SK-N-SH treated with all-trans-retinoic acid at 6 μM for 48 hours (cell line): Measurements from ENCODE around the gene RANBP1.

Source experiments
- ATAC-seq: fragments of 200-7000 bp; cut with Tn5 transposase; 3 replicates; pipeline ENCODE4 v1.9.1; 2020; ENCODE audit warnings: mild to moderate bottlenecking, moderate library complexity
- ARNTL ChIP-seq: fragments of 450-650 bp; formaldehyde crosslinking; IDR thresholded peaks from 2 replicates; pipeline ENCODE4 v1.5.0; 2020; ENCODE audit warnings: low read depth, mild to moderate bottlenecking, moderate library complexity, borderline replicate concordance
- BACH2 ChIP-seq: fragments of 250-450 bp; sonication (Bioruptor Pico); IDR thresholded peaks from 2 replicates; pipeline ENCODE4 v1.9.0; 2021; ENCODE audit warnings: mild to moderate bottlenecking, borderline replicate concordance
- CSDC2 ChIP-seq: fragments of 250-450 bp; sonication (Bioruptor Pico); IDR thresholded peaks from 2 replicates; pipeline ENCODE4 v1.5.0; 2020; ENCODE audit warnings: mild to moderate bottlenecking, moderate library complexity
- ESRRG ChIP-seq: fragments of 250-450 bp; sonication (Bioruptor Pico); IDR thresholded peaks from 2 replicates; pipeline ENCODE4 v1.6.1; 2021; ENCODE audit warnings: mild to moderate bottlenecking
- GLIS3 ChIP-seq: fragments of 250-450 bp; sonication (Bioruptor Pico); IDR thresholded peaks from 2 replicates; pipeline ENCODE4 v1.5.0; 2020; ENCODE audit warnings: mild to moderate bottlenecking, moderate library complexity
- OSR1 ChIP-seq: fragments of 250-450 bp; sonication (Bioruptor Pico); IDR thresholded peaks from 2 replicates; pipeline ENCODE4 v1.8.0; 2022; ENCODE audit warnings: moderate library complexity, mild to moderate bottlenecking, inconsistent platforms
- PPARA ChIP-seq: fragments of 250-450 bp; sonication (Bioruptor Pico); IDR thresholded peaks from 2 replicates; pipeline ENCODE4 v1.5.0; 2020; ENCODE audit warnings: mild to moderate bottlenecking, borderline replicate concordance
- RARB ChIP-seq: fragments of 250-450 bp; sonication (Bioruptor Pico); IDR thresholded peaks from 2 replicates; pipeline ENCODE4 v1.8.0; 2021; ENCODE audit warnings: mild to moderate bottlenecking, moderate library complexity
- TOX ChIP-seq: fragments of 250-450 bp; sonication (Bioruptor Pico); IDR thresholded peaks from 2 replicates; pipeline ENCODE4 v1.8.0; 2021; ENCODE audit warnings: mild to moderate bottlenecking, moderate library complexity, borderline replicate concordance
- ZC3H10 ChIP-seq: fragments of 250-450 bp; sonication (Bioruptor Pico); IDR thresholded peaks from 2 replicates; pipeline ENCODE4 v1.5.1; 2021; ENCODE audit warnings: mild to moderate bottlenecking, moderate library complexity
- ZFP30 ChIP-seq: fragments of 450-650 bp; formaldehyde crosslinking; IDR thresholded peaks from 2 replicates; pipeline ENCODE4 v1.5.0; 2022; ENCODE audit warnings: mild to moderate bottlenecking, moderate library complexity
- ZNF70 ChIP-seq: fragments of 450-650 bp; formaldehyde crosslinking; IDR thresholded peaks from 2 replicates; pipeline ENCODE4 v1.5.0; 2020; ENCODE audit warnings: mild to moderate bottlenecking, moderate library complexity
- ZNF8 ChIP-seq: fragments of 450-650 bp; formaldehyde crosslinking; IDR thresholded peaks from 2 replicates; pipeline ENCODE4 v1.5.0; 2020; ENCODE audit warnings: mild to moderate bottlenecking, moderate library complexity
- TF ChIP-seq, protein P1 (sequence below): fragments of 250-450 bp; sonication (Bioruptor Pico); IDR thresholded peaks from 2 replicates; pipeline ENCODE4 v1.5.0; 2020; ENCODE audit warnings: mild to moderate bottlenecking, moderate library complexity
- TF ChIP-seq, protein P2 (sequence below): fragments of 250-450 bp; sonication (Bioruptor Pico); IDR thresholded peaks from 2 replicates; pipeline ENCODE4 v1.8.0; 2020; ENCODE audit warnings: mild to moderate bottlenecking, moderate library complexity, borderline replicate concordance
- TF ChIP-seq, protein P3 (sequence below): fragments of 250-450 bp; sonication (Bioruptor Pico); IDR thresholded peaks from 2 replicates; pipeline ENCODE4 v1.5.1; 2020; ENCODE audit warnings: low read depth, mild to moderate bottlenecking, moderate library complexity

Gene RANBP1

DNA sequence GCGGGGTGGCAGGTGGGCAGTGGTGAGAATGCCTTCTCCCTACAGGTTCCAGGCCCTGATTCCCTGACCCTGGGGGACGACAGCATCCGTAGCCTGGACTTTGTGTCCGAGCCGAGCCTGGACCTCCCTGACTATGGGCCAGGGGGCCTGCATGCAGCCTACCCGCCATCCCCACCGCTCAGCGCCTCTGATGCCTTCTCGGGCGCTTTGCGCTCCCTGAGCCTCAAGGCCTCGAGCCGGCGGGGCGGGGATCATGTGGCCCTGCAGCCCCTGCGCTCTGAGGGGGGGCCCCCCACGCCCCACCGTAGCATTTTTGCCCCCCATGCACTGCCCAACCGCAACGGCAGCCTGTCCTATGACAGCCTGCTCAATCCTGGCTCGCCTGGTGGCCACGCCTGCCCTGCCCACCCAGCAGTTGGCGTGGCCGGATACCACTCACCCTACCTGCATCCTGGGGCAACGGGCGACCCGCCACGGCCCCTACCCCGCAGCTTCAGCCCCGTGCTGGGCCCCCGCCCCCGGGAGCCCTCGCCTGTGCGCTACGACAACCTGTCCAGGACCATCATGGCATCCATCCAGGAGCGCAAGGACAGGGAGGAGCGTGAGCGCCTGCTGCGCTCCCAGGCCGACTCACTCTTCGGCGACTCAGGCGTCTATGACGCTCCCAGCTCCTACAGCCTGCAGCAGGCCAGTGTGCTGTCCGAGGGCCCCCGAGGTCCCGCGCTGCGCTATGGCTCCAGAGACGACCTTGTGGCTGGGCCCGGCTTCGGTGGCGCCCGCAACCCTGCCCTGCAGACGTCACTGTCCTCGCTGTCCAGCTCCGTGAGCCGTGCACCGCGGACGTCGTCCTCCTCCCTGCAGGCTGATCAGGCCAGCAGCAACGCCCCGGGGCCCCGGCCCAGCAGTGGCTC, 27.1 kb downstream of the RANBP1 start:
- no peak for ATAC-seq
- no peak for TF ChIP-seq ARNTL (CRISPR knock-in tag)
- TF ChIP-seq GLIS3 (CRISPR knock-in tag): no peak
- TF ChIP-seq OSR1: no peak
- no peak for TF ChIP-seq CSDC2 (CRISPR knock-in tag)
- no peak for TF ChIP-seq ZFP30 (CRISPR knock-in tag)
- no peak for TF ChIP-seq ESRRG (CRISPR knock-in tag)
- TF ChIP-seq, all 23 proteins: peak for 0

DNA sequence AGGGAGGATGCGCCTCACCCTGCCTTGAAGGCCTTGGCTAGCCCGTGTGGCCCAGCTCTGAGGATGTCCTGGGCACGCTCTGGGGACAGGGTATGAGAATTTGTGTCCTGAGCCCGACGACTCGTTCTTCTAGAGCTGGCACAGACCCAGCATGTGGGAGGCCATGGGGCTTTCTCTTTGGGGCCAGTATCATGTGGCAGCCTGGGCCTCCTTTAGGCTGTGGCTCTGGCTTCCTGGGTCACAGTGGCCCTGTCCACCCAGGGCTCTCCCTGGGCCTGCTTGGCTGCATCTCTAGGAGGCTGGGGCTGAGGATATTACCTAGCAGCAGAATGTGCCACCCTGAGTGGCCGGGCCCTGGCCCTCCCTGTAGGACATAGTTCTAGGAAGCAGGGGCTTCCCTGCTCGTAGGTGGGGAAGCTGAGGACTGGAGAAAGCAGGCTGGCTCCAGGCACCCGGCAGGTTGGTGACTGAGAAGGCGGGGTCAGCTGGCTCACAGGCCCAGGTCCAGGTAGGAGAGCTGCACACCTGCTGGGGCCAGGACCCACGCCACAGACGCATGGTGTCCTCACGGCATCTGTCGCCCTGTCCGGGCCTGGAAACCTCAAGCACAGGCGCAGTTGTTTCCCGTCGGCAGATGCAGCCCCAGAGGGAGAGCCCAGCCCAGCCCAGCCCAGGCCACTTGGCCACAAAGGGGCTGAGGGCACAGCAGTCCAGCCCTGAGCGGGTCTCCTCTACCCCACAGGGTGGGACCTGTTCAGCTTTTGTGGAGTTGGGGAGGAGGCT, 28.2 kb downstream of the RANBP1 start:
- TF ChIP-seq, protein P1, sequence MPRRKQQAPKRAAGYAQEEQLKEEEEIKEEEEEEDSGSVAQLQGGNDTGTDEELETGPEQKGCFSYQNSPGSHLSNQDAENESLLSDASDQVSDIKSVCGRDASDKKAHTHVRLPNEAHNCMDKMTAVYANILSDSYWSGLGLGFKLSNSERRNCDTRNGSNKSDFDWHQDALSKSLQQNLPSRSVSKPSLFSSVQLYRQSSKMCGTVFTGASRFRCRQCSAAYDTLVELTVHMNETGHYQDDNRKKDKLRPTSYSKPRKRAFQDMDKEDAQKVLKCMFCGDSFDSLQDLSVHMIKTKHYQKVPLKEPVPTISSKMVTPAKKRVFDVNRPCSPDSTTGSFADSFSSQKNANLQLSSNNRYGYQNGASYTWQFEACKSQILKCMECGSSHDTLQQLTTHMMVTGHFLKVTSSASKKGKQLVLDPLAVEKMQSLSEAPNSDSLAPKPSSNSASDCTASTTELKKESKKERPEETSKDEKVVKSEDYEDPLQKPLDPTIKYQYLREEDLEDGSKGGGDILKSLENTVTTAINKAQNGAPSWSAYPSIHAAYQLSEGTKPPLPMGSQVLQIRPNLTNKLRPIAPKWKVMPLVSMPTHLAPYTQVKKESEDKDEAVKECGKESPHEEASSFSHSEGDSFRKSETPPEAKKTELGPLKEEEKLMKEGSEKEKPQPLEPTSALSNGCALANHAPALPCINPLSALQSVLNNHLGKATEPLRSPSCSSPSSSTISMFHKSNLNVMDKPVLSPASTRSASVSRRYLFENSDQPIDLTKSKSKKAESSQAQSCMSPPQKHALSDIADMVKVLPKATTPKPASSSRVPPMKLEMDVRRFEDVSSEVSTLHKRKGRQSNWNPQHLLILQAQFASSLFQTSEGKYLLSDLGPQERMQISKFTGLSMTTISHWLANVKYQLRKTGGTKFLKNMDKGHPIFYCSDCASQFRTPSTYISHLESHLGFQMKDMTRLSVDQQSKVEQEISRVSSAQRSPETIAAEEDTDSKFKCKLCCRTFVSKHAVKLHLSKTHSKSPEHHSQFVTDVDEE (CRISPR knock-in tag): no peak
- TF ChIP-seq, protein P2, sequence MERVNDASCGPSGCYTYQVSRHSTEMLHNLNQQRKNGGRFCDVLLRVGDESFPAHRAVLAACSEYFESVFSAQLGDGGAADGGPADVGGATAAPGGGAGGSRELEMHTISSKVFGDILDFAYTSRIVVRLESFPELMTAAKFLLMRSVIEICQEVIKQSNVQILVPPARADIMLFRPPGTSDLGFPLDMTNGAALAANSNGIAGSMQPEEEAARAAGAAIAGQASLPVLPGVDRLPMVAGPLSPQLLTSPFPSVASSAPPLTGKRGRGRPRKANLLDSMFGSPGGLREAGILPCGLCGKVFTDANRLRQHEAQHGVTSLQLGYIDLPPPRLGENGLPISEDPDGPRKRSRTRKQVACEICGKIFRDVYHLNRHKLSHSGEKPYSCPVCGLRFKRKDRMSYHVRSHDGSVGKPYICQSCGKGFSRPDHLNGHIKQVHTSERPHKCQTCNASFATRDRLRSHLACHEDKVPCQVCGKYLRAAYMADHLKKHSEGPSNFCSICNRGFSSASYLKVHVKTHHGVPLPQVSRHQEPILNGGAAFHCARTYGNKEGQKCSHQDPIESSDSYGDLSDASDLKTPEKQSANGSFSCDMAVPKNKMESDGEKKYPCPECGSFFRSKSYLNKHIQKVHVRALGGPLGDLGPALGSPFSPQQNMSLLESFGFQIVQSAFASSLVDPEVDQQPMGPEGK (CRISPR knock-in tag): no peak
- TF ChIP-seq, protein P3, sequence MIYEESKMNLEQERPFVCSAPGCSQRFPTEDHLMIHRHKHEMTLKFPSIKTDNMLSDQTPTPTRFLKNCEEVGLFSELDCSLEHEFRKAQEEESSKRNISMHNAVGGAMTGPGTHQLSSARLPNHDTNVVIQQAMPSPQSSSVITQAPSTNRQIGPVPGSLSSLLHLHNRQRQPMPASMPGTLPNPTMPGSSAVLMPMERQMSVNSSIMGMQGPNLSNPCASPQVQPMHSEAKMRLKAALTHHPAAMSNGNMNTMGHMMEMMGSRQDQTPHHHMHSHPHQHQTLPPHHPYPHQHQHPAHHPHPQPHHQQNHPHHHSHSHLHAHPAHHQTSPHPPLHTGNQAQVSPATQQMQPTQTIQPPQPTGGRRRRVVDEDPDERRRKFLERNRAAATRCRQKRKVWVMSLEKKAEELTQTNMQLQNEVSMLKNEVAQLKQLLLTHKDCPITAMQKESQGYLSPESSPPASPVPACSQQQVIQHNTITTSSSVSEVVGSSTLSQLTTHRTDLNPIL (CRISPR knock-in tag): no peak
- TF ChIP-seq ZC3H10 (CRISPR knock-in tag): no peak
- TF ChIP-seq ARNTL (CRISPR knock-in tag): no peak
- no peak for TF ChIP-seq BACH2 (CRISPR knock-in tag)
- TF ChIP-seq ESRRG (CRISPR knock-in tag): no peak
- TF ChIP-seq RARB (CRISPR knock-in tag): no peak
- TF ChIP-seq ZNF70 (CRISPR knock-in tag): no peak
- TF ChIP-seq ZNF8: no peak
- no peak for TF ChIP-seq TOX (CRISPR knock-in tag)
- no peak for TF ChIP-seq ZFP30 (CRISPR knock-in tag)
- TF ChIP-seq PPARA (CRISPR knock-in tag): no peak
- TF ChIP-seq CSDC2 (CRISPR knock-in tag): no peak
- ATAC-seq: no peak

DNA sequence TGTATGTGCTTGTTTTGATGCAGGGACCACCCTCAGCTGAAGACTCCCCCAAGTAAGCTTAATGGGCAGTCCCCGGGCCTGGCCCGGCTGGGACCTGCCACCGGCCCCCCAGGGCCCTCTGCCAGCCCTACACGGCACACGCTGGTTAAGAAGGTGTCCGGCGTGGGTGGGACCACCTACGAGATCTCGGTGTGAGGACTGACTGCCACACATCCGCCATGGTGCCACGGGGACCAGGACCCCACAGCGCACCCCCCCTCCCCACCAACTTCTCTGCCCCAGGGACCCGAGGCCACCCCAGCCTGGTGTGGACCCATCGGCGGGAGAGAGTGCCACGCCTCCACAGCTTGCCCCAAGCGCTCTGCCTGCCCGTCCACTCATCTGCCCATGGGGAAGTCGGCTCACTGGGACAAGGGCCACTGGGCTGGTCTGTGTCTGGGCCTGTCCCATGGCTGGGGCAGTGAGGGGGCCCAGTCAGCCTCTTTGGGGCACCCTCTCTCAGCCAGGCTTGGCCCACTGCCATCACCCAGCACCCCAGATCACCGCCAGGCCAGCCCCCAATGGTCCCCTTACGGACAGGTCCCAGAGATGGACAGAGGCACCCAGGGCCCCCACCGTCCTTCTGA, 29.4 kb downstream of the RANBP1 start:
- TF ChIP-seq, protein P1 (CRISPR knock-in tag): no peak
- TF ChIP-seq BACH2 (CRISPR knock-in tag): no peak
- no peak for ATAC-seq
